Measurements from ENCODE around the gene RAB18.

GRCh38 chr10:27578316-27578715, 74.2 kb downstream of the RAB18 start:
- TF ChIP-seq POLR2AphosphoS5 (IDR thresholded peaks at IDR 0.05; ENCODE audit: low read depth, low read length): no peak
- TF ChIP-seq POLR2A (IDR thresholded peaks at IDR 0.05; ENCODE audit: low read depth, low read length): no peak
- no peak for TF ChIP-seq TAF1 (IDR thresholded peaks at IDR 0.05; ENCODE audit: borderline replicate concordance, low read depth, low read length)
